Measurements from ENCODE around the gene RNF212.

DNA sequence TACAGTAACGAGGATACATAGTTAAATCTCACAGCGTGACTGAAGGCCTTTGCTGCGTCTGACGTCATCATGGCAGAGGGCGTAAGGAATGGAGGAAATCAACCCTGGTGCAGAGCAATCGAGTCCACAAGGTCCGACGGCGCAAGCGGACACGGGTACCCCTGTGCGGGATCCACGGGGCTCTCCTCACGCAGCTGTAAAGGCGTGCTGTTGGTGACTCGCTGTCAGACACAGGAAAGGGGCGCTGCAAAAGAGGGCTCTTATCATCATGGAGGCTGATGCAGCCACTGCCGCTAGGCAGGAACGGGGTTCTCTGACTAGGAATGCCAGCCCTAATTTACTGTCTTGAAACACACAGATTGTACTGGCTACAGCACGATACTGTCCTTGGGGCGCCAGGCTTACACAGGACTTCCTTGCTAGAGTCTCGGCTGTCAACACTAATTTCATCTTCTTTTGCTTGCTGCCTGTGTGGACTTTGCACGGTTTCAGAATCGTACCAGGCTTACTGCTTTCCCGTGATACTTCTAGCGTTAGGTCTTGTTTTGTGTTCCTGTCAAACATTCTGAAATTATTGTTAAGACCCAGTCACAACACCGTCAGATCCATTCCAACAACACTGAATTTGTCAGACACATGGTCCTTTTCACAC is 13.6 kb downstream of the RNF212 start:
- TF ChIP-seq, protein P1, sequence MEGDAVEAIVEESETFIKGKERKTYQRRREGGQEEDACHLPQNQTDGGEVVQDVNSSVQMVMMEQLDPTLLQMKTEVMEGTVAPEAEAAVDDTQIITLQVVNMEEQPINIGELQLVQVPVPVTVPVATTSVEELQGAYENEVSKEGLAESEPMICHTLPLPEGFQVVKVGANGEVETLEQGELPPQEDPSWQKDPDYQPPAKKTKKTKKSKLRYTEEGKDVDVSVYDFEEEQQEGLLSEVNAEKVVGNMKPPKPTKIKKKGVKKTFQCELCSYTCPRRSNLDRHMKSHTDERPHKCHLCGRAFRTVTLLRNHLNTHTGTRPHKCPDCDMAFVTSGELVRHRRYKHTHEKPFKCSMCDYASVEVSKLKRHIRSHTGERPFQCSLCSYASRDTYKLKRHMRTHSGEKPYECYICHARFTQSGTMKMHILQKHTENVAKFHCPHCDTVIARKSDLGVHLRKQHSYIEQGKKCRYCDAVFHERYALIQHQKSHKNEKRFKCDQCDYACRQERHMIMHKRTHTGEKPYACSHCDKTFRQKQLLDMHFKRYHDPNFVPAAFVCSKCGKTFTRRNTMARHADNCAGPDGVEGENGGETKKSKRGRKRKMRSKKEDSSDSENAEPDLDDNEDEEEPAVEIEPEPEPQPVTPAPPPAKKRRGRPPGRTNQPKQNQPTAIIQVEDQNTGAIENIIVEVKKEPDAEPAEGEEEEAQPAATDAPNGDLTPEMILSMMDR (IDR thresholded peaks at IDR 0.05), result no peak
- TF ChIP-seq POLR2A (IDR thresholded peaks at IDR 0.05), result no peak
- no peak for TF ChIP-seq POLR2AphosphoS5 (IDR thresholded peaks at IDR 0.05)

All from stomach (tissue), 4 donors.